ENCODE data around the gene EFNB3.

The EFNB3 gene

DNA sequence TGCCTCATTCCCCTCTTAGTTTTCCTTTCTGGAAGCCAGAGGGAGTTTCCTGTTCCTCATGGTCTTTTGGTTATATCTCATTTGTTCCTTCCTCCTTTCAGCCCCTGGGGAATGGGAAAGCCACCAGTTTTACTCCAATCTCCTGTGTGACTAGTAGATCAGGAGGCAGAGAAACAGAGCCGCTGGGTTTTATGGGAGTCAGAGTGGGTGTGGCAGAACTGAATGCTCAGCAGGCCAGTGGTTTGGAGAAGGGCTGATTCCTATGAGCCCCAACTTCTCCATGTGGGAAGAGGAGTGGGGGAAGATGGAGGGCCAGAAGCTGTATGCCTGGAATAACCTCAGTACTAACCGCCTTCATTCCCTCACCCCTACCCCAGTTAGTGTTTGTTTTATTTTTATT, 16.6 kb downstream of the EFNB3 start:
- no peak for DNase-seq (ENCODE audit: low read depth)
- H3K4me3 ChIP-seq (ENCODE audit: low read length) = no peak overlapping the region
- TF ChIP-seq CTCF (conservative IDR thresholded peaks at IDR 0.05; ENCODE audit: low read length) = no peak

DNA sequence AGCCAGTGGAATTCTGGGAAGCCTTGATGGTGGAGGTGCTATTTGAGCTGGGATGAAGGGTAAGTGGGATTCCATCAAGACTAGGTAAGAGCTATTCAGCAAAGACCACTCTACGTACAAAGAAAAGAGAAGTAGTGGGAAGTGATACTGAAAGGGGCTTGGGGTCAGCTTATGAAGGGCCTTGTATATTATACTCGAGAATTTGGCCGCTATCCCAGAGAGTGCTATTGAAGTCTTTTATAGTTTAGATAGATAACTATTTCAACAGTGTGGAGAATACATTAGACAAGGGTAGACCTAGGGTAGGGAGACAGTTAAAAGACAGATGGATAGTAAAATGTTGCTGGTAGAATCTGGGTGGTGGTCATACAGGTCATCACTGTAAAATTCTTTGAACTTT, 22.9 kb downstream of the EFNB3 start:
- no peak for DNase-seq (ENCODE audit: low read depth)
- TF ChIP-seq CTCF (conservative IDR thresholded peaks at IDR 0.05; ENCODE audit: low read length) = no peak
- H3K4me3 ChIP-seq (ENCODE audit: low read length) = no peak overlapping the region

- TF ChIP-seq CTCF (conservative IDR thresholded peaks at IDR 0.05; ENCODE audit: low read length) = no peak
- no peak overlapping the region for H3K4me3 ChIP-seq (ENCODE audit: low read length)
- DNase-seq (ENCODE audit: low read depth) = no peak
Measured at GRCh38 chr17:7729816-7730215, 24.8 kb downstream of the EFNB3 start.

DNA sequence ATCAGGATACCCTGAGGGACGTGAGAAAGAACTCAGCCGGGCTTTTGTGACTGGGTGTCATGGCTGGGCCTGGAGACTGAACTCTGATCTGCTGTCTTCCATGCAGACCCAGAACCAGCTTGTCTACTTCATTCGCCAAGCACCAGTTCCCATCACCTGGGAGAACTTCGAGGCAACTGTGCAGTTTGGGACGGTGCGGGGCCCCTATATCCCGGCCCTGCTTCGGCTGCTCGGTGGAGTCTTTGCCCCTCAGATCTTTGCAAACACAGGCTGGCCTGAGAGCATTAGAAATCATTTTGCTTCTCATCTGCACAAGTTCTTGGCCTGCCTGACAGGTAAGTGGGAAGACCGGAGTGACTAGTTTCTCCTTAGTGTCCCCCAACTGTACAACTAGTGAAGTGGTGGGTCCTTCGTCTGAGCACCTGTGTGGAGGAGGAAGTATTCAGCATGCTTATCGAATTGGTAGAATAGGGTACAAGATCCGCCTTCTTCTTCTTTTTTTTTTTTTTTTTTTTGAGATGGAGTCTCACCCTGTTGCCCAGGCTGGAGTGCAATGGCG, 28.1 kb downstream of the EFNB3 start:
- H3K4me3 ChIP-seq (ENCODE audit: low read length) = no peak overlapping the region
- TF ChIP-seq CTCF (conservative IDR thresholded peaks at IDR 0.05; ENCODE audit: low read length) = no peak
- DNase-seq (ENCODE audit: low read depth) = no peak

GRCh38 chr17:7737601-7738000, 32.6 kb downstream of the EFNB3 start:
- H3K4me3 ChIP-seq (ENCODE audit: low read length) = no peak overlapping the region
- no peak for DNase-seq (ENCODE audit: low read depth)
- TF ChIP-seq CTCF (conservative IDR thresholded peaks at IDR 0.05; ENCODE audit: low read length) = no peak

DNA sequence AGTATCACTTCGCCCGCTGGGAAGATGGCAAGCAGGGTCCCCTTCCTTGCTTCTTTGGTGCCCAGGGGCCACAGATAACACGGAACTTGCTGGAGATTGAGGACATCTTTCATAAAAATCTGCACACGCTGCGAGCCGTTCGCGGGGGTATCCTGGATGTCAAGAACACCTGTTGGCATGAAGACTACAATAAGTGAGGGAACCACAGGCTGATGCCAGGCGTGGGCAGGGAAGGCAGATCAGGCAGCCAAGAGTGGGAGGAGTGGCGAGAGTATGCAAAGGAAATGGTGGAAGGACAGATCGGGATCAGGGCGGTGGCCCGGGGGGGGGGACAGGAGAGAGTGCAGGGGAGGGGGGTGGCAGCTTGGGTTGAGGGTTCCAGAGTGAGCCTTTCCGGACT, 34.7 kb downstream of the EFNB3 start:
- no peak for DNase-seq (ENCODE audit: low read depth)
- no peak for TF ChIP-seq CTCF (conservative IDR thresholded peaks at IDR 0.05; ENCODE audit: low read length)

DNA sequence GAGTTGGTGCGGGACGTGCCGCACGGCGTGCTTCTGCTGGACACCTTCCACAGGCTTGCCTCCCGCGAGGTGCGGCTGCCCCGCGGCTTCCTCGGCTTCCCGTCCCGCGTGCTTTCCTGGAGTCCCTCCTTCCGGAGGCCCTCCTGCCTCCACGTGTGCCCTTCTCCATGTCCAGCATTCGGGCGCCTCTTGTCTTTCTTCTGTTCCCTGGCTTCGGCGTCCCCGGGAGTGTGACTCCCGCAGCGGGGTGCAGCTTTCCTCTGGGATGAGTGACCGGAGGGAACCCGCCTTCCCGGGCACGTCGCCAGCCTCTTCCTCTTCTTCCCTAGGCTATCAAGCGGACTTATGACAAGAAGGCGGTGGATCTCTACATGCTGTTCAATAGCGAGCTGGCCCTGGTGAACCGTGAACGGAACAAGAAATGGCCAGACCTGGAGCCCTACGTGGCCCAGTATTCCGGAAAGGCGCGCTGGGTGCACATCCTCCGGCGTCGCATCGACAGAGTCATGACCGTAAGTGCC, 35.5 kb downstream of the EFNB3 start:
- no peak for TF ChIP-seq CTCF (conservative IDR thresholded peaks at IDR 0.05; ENCODE audit: low read length)
- DNase-seq (ENCODE audit: low read depth) = no peak
- H3K4me3 ChIP-seq (ENCODE audit: low read length) = no peak overlapping the region

More for the DNA sequence above, 34.7 kb downstream of the EFNB3 start:
- no peak overlapping the region for H3K4me3 ChIP-seq (ENCODE audit: low read length)

All from AG10803 (cell line).